ENCODE results near the gene CHD9.

Gene CHD9

GRCh38 chr16:53372992-53373871, 318.4 kb downstream of the CHD9 start:
- peak; percentile 48 for DNase-seq (ENCODE audit: low read depth)

GRCh38 chr16:53374800-53375199, 320.0 kb downstream of the CHD9 start:
- DNase-seq (ENCODE audit: low read depth), result no peak

- DNase-seq (ENCODE audit: low read depth), result no peak
Measured at GRCh38 chr16:53378138-53378537, 323.3 kb downstream of the CHD9 start.
